Kidney capillary endothelial cell (primary cell): ENCODE data around the gene SP4.
"Not testable (repeated sequence)": the region's sequence is repeated elsewhere in the genome, so short reads cannot be mapped to it uniquely, and the experiment has no call there.

Experiments
- DNase-seq: peaks from one replicate; pipeline ENCODE4 v3.0.0-alpha.2; 2018; ENCODE audit warnings: low spot score

The SP4 gene

GRCh38 chr7:21526007-21526406 is 98.1 kb downstream of the SP4 start:
- DNase-seq, result no peak

GRCh38 chr7:21526448-21526847 is 98.6 kb downstream of the SP4 start:
- DNase-seq, result no peak

- DNase-seq, result not testable (repeated sequence)
Measured at GRCh38 chr7:21532485-21532884, 104.6 kb downstream of the SP4 start.

GRCh38 chr7:21533646-21534045 is 105.8 kb downstream of the SP4 start:
- not testable (repeated sequence) for DNase-seq

GRCh38 chr7:21536445-21537118 is 108.7 kb downstream of the SP4 start:
- DNase-seq, result not testable (repeated sequence)

- DNase-seq, result no peak
Measured at GRCh38 chr7:21538936-21539495, 111.1 kb downstream of the SP4 start.

- no peak for DNase-seq
Measured at GRCh38 chr7:21542891-21543527, 115.1 kb downstream of the SP4 start, which contains the start of gene DNAH11. Gene DNAH11 (plus strand): TSS chr7:21543039. CDS start chr7:21543246, 207 bp downstream.

GRCh38 chr7:21543528-21544302 is 115.8 kb downstream of the SP4 start:
- DNase-seq, result no peak

- DNase-seq, result no peak
Measured at GRCh38 chr7:21544303-21544656, 116.4 kb downstream of the SP4 start.

- DNase-seq, result no peak
Measured at GRCh38 chr7:21544715-21545114, 116.8 kb downstream of the SP4 start.

GRCh38 chr7:21547501-21547900 is 119.6 kb downstream of the SP4 start:
- no peak for DNase-seq

GRCh38 chr7:21548491-21548890 is 120.6 kb downstream of the SP4 start:
- no peak for DNase-seq

GRCh38 chr7:21550076-21550475 is 122.2 kb downstream of the SP4 start:
- no peak for DNase-seq

GRCh38 chr7:21550821-21551531 is 123.1 kb downstream of the SP4 start:
- no peak for DNase-seq

GRCh38 chr7:21562385-21562784 is 134.5 kb downstream of the SP4 start:
- DNase-seq, result no peak
